Fibroblast of pulmonary artery (primary cell): ENCODE measurements around the gene SDF4.

ENCODE experiments used
- DNase-seq: peaks from one replicate; pipeline ENCODE4 v3.0.0-alpha.2; 2010; ENCODE audit warnings: low read depth
- H3K4me3 ChIP-seq: replicated peaks from 2 replicates; pipeline ENCODE4 v1.5.1; 2011; ENCODE audit warnings: low read depth, mild to moderate bottlenecking, control low read depth, low read length, moderate library complexity
- TF ChIP-seq, protein P1 (sequence below): IDR thresholded peaks from 2 replicates; pipeline ENCODE4 v1.5.1; 2011; ENCODE audit warnings: mild to moderate bottlenecking, control low read depth, low read length, inconsistent platforms; ENCODE audit errors: missing control alignments

The SDF4 gene

DNA sequence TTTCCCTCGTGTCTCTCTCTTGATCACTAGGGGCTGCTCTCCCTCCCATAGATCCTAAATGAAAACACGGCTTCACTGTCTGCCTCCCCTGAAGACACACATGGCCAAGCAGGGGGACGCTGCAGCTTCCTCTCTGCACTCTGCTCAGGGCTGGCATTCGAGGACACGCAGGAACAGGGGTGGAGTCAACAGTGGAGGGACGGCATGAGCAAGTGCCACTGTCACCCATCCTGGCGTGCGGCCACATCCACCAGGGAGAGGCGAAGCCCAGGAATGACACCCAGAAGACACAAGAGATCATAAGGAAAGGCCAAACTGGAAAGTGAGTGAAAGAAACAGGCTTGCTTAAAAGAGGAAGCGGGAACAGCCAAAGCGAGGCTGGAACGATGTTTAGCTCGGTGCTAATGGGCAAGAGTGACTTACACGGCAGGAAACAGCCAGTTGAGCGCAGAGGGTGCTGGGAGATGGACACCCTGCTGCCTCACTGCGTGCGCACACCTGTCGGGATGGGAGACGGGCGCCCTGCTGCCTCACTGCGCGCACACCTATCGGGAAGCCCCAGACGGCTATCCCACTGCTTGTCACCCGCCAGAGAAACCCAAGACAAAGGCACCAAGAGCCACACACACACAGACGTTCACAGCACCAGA lies 28.3 kb upstream of the SDF4 start:
- H3K4me3 ChIP-seq: no peak overlapping the region
- TF ChIP-seq, protein P1, sequence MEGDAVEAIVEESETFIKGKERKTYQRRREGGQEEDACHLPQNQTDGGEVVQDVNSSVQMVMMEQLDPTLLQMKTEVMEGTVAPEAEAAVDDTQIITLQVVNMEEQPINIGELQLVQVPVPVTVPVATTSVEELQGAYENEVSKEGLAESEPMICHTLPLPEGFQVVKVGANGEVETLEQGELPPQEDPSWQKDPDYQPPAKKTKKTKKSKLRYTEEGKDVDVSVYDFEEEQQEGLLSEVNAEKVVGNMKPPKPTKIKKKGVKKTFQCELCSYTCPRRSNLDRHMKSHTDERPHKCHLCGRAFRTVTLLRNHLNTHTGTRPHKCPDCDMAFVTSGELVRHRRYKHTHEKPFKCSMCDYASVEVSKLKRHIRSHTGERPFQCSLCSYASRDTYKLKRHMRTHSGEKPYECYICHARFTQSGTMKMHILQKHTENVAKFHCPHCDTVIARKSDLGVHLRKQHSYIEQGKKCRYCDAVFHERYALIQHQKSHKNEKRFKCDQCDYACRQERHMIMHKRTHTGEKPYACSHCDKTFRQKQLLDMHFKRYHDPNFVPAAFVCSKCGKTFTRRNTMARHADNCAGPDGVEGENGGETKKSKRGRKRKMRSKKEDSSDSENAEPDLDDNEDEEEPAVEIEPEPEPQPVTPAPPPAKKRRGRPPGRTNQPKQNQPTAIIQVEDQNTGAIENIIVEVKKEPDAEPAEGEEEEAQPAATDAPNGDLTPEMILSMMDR: no peak
- DNase-seq: no peak

DNA sequence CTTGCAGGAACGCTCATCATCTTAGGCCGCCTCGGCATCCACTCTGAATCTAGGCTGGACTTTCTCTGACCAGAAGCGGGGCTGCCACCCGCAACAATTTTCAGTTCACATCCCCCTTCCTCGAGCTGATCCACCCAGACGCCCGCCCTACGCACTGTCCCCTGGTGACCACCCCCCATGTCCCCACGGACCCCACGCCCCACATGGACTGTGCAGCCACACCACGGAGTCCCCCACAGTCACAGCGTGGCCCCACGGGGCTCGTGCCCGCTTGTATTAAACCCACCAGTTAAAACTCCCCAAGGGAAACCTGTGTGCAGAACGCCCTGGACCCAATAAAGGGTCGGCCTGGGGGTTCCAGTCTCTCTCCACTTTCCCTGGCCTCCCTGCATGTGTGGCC lies 27.7 kb upstream of the SDF4 start:
- TF ChIP-seq, protein P1: no peak
- no peak overlapping the region for H3K4me3 ChIP-seq
- no peak for DNase-seq

DNA sequence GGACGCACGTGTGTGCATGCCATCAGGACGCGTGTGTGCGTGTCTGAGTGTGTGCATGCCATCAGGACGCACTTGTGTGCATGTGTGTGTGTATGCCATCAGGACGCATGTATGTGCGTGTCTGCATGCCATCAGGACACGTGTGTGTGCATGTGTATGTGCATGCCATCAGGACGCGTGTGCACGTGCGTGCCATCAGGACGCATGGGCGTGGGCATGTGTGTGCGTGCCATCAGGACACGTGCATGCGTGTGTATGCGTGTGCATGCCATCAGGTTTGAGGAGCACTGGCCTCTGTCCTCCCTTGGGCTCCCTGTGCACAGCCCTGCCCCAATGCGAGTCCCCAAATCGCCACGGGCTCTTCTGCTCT lies 27.3 kb upstream of the SDF4 start:
- DNase-seq: no peak
- TF ChIP-seq, protein P1: no peak
- no peak overlapping the region for H3K4me3 ChIP-seq

DNA sequence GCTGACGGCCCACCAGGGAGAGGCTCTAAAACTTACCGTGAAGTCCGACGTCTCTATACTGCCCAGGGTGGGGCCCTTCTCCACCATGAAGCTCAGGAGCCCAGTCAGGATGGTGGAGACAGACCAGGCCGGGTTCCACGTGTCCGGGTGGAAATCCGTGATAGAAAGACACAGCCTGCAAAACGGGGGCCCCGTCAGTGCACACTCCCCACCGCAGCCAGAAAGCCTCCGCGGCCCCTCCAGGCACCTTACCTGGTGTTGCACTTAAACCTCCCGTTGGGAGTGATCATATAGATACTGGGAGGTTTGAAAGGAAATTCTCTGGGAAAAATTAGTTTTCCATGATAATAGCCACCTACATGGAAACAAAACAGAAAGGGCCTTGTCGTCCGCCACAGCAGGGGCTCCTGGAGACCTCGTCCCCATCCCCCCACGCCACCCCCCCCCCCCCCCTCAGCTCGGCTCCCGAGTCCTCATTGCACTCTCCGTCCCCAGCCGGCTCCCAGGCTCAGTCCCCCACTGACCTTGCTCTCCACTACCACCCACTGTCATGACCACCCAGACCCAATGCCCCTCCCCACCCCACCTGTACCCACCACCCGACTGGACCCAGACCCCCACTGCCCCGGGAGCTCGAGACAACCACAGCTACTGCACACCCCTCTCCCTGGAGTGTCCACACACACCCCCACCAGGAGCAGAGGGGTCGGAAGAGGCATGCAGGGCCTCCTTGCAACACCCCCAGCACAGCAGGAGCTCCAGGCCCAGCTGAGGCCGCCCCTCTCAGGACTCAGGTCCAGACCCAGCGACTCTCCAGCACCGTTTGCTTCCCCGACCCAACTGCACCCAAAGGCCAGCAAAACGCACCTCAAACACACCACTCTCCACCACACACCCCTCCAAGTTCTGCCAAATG lies 25.4 kb upstream of the SDF4 start:
- TF ChIP-seq, protein P1: no peak
- DNase-seq: no peak
- H3K4me3 ChIP-seq: no peak overlapping the region

DNA sequence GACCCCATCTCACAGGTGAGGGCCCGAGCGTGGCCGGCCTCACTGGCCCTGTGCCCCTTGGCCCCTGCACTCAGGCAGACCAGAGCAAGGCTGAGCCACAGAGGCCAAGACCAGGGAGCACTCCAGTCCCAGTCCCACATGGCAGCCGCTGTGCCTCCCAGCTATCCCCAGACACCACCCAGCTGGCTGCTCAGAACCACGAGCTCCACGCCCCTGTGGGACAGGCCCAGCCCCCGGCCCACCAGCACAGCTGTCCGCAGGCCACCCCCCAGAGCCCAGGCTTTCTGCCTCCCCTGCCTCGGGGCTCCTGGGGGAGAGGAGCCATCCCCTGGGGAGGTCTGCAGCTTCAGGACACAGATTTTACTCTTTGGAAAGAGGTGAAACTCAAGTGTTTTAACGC lies 23.8 kb upstream of the SDF4 start:
- TF ChIP-seq, protein P1: no peak
- DNase-seq: no peak
- no peak overlapping the region for H3K4me3 ChIP-seq

DNA sequence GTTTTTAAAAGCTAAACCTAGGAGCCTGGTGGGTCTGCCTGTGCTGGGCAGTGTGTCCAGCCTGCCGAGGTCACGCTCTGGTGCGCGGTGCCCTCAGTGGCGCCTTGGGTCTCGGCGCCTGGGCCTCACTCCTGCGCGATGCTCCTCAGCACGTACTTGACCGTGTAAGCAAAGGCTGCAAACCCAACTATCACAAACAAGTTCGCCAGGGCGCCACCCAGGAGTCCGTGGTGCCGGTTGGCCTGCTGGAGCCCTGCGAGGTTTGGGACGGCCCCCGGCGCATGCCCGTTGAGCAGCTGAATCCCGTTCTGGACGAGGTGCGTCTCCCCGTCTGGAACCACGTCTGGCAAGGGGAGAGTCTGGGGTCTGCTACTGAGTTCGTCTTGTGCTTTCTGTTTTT lies 23.3 kb upstream of the SDF4 start:
- DNase-seq: no peak
- H3K4me3 ChIP-seq: no peak overlapping the region
- TF ChIP-seq, protein P1: no peak
